Lung (tissue), 12 donors: ENCODE measurements around the gene BFSP1. TPM values are rescaled to one million over a fixed set of nuclear protein-coding genes. Genes with fewer than 3 reads are reported as not detected.

Source experiments
- ATAC-seq: fragments of 200-7000 bp; cut with Tn5 transposase; one replicate; pipeline ENCODE4 v1.9.1; 2020; ENCODE audit warnings: moderate number of reproducible peaks; ENCODE audit not compliant: insufficient read depth, low FRiP score
- DNase-seq, 3 donors: peaks; one replicate each; pipeline ENCODE4 v3.0.0-alpha.2; 2013 to 2017
- H3K27ac ChIP-seq, 2 donors: one replicate each; pipeline ENCODE4 v1.5.1; 2013; ENCODE audit warnings: mild to moderate bottlenecking in 2 of 2, moderate library complexity in 2 of 2, control low read depth in 1 of 2, inconsistent platforms in 1 of 2, low read depth in 1 of 2, low read length in 1 of 2
- H3K27me3 ChIP-seq, 3 donors: one replicate each; pipeline ENCODE4 v1.5.1; 2013; ENCODE audit warnings: low read length in 2 of 3; ENCODE audit not compliant: control insufficient read depth in 3 of 3, insufficient read depth in 3 of 3
- H3K36me3 ChIP-seq, 4 donors: one replicate each; pipeline ENCODE4 v1.5.1; 2013; ENCODE audit warnings: low read length in 4 of 4, mild to moderate bottlenecking in 1 of 4, moderate library complexity in 1 of 4; ENCODE audit not compliant: control insufficient read depth in 4 of 4, insufficient read depth in 4 of 4
- H3K4me1 ChIP-seq, 5 donors: one replicate each; pipeline ENCODE4 v1.5.1; 2013; ENCODE audit warnings: low read length in 5 of 5, mild to moderate bottlenecking in 2 of 5, moderate library complexity in 1 of 5; ENCODE audit not compliant: control insufficient read depth in 5 of 5, insufficient read depth in 5 of 5
- H3K4me3 ChIP-seq: one replicate; pipeline ENCODE4 v1.5.1; 2013; ENCODE audit warnings: mild to moderate bottlenecking, control low read depth, moderate library complexity
- H3K9ac ChIP-seq, 2 donors: one replicate each; pipeline ENCODE4 v1.5.1; 2013; ENCODE audit warnings: low read length in 2 of 2, control low read depth in 1 of 2; ENCODE audit not compliant: insufficient read depth in 1 of 2
- H3K9me3 ChIP-seq, 4 donors: one replicate each; pipeline ENCODE4 v1.5.1; 2013; ENCODE audit warnings: low read length in 3 of 4, mild to moderate bottlenecking in 1 of 4, moderate library complexity in 1 of 4; ENCODE audit not compliant: control insufficient read depth in 4 of 4, insufficient read depth in 3 of 4
- CTCF ChIP-seq: IDR thresholded peaks from 2 replicates; pipeline ENCODE4 v1.5.1; 2012; ENCODE audit warnings: mild to moderate bottlenecking; ENCODE audit errors: control extremely low read depth, extremely low read depth
- WGBS, 2 donors: extraction: QIAGEN DNeasy Blood & Tissue Kit; methylation state at CpG; one replicate each; pipeline ENCODE4 v1.1.7; 2013; 5-methylcytosine and 5-hydroxymethylcytosine counted together
- polyA plus RNA-seq, 2 donors: library from polyadenylated mRNA; stranded (reverse); fragments of 200-250 nt; gene quantifications; one replicate each; pipeline ENCODE4 v1.2.1, GENCODE V29; 2013
- total RNA-seq, 2 donors: library from RNA; depleted of rRNA in 1 of 2; stranded (reverse); fragments of >200 nt in 1 of 2; gene quantifications; one replicate each; pipeline ENCODE4 v1.2.1, GENCODE V29; 2014 to 2021
- donor health status: control.
- donor health status: control.
- donor health status: Bipolar disorder and iron deficiency.
- donor health status: healthy.
- donor health status: DM: yes; HTN: yes; CAD: no.

BFSP1 gene
- total and polyA plus RNA-seq, 4 donors = 0.65 to 2.8 (median 1.8) TPM

GRCh38 chr20:17559338-17559737 is 28.2 kb upstream of the BFSP1 start:
- peak overlapping the region; percentile 35 to 55 for H3K27ac ChIP-seq
- ATAC-seq = no peak
- DNase-seq = no peak
- no peak overlapping the region for H3K4me3 ChIP-seq
- H3K4me1 ChIP-seq = peaks cover 3 to 13% (median 8%) of the 10 kb centered on the region in 5 donors
- 75 to 92% methylated on average over 6 of the region's 6 CpGs for WGBS, 2 donors
- H3K27me3 ChIP-seq = no peaks in the 10 kb centered on the region
- no peaks in the 10 kb centered on the region for H3K9me3 ChIP-seq
- no peaks in the 10 kb centered on the region for H3K36me3 ChIP-seq
- no peak overlapping the region for H3K9ac ChIP-seq
- no peak for TF ChIP-seq CTCF

- WGBS, 2 donors = 55 to 76% methylated on average over 1 of the region's 1 CpG
- Histone ChIP-seq H3K4me3 (no peak overlapping the region), H3K27me3 (no peaks in the 10 kb centered on the region), H3K9ac (peak overlapping the region in 1 of 2 donors; percentile 46), H3K27ac (peak overlapping the region; percentile 35 to 97), H3K9me3 (no peaks in the 10 kb centered on the region), H3K36me3 (no peaks in the 10 kb centered on the region), H3K4me1 (peaks cover 3 to 11% (median 8%) of the 10 kb centered on the region in 5 donors)
- TF ChIP-seq CTCF = no peak
- no peak for ATAC-seq
- DNase-seq = no peak
Measured at GRCh38 chr20:17558941-17559304, 27.7 kb upstream of the BFSP1 start.

GRCh38 chr20:17558154-17558940 is 27.2 kb upstream of the BFSP1 start:
- 29 to 61% methylated on average over 7 of the region's 7 CpGs for WGBS, 2 donors
- Histone ChIP-seq H3K4me3 (no peak overlapping the region), H3K36me3 (no peaks in the 10 kb centered on the region), H3K9me3 (no peaks in the 10 kb centered on the region), H3K27ac (peak overlapping the region; percentile 84 to 97), H3K4me1 (peaks cover 3 to 9% (median 8%) of the 10 kb centered on the region in 5 donors), H3K9ac (peak overlapping the region in 1 of 2 donors; percentile 46), H3K27me3 (no peaks in the 10 kb centered on the region)
- peak; percentile 62 for ATAC-seq
- peak in 2 of 3 donors; percentile 54 to 67 for DNase-seq
- no peak for TF ChIP-seq CTCF
